Measurements from ENCODE around the gene BMERB1. TPM values are rescaled to one million over a fixed set of nuclear protein-coding genes. Genes with fewer than 3 reads are reported as not detected.

Gene BMERB1
- total and polyA plus RNA-seq, 9 of the 15 experiments (the other 6 are each of a cell fraction or from before 2014, with no cell fraction given): 0.29 to 2.9 (median 0.94) TPM

DNA sequence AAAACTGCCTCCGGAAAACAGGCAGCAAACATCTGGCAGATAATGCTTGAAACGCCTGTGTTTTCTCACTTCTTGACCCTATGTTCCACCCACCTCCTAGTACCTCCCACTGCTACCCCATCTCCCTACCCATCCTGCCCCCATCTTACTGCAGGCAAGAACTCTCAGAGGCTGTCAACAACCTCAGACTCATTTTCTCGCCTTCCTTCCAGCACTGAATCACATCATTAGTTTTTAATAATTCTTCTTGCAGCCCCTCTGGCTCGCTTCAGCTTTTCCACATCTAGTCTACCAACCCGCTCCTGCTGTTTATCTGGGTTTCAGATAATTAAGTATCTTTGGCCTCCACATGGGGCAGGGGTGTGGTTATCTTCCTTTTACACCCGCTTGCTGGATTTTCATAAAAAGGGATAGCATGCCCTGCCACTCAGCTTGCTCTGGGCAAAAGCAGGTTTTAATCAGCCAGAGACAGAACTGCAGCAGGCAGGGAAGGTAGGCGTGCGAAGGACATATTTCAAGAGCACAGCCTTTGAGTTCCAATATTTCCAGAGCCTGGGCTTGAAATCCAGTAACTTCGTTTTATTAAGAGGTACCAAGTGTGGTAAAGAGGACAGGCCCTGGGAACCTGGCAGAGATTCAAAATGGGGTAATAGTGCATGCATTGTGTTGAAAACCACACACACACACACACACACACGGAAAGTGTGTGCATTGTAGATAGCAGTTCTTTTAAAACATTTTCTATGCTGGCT, 87.5 kb downstream of the BMERB1 start (continued):
- TF ChIP-seq, protein P1, sequence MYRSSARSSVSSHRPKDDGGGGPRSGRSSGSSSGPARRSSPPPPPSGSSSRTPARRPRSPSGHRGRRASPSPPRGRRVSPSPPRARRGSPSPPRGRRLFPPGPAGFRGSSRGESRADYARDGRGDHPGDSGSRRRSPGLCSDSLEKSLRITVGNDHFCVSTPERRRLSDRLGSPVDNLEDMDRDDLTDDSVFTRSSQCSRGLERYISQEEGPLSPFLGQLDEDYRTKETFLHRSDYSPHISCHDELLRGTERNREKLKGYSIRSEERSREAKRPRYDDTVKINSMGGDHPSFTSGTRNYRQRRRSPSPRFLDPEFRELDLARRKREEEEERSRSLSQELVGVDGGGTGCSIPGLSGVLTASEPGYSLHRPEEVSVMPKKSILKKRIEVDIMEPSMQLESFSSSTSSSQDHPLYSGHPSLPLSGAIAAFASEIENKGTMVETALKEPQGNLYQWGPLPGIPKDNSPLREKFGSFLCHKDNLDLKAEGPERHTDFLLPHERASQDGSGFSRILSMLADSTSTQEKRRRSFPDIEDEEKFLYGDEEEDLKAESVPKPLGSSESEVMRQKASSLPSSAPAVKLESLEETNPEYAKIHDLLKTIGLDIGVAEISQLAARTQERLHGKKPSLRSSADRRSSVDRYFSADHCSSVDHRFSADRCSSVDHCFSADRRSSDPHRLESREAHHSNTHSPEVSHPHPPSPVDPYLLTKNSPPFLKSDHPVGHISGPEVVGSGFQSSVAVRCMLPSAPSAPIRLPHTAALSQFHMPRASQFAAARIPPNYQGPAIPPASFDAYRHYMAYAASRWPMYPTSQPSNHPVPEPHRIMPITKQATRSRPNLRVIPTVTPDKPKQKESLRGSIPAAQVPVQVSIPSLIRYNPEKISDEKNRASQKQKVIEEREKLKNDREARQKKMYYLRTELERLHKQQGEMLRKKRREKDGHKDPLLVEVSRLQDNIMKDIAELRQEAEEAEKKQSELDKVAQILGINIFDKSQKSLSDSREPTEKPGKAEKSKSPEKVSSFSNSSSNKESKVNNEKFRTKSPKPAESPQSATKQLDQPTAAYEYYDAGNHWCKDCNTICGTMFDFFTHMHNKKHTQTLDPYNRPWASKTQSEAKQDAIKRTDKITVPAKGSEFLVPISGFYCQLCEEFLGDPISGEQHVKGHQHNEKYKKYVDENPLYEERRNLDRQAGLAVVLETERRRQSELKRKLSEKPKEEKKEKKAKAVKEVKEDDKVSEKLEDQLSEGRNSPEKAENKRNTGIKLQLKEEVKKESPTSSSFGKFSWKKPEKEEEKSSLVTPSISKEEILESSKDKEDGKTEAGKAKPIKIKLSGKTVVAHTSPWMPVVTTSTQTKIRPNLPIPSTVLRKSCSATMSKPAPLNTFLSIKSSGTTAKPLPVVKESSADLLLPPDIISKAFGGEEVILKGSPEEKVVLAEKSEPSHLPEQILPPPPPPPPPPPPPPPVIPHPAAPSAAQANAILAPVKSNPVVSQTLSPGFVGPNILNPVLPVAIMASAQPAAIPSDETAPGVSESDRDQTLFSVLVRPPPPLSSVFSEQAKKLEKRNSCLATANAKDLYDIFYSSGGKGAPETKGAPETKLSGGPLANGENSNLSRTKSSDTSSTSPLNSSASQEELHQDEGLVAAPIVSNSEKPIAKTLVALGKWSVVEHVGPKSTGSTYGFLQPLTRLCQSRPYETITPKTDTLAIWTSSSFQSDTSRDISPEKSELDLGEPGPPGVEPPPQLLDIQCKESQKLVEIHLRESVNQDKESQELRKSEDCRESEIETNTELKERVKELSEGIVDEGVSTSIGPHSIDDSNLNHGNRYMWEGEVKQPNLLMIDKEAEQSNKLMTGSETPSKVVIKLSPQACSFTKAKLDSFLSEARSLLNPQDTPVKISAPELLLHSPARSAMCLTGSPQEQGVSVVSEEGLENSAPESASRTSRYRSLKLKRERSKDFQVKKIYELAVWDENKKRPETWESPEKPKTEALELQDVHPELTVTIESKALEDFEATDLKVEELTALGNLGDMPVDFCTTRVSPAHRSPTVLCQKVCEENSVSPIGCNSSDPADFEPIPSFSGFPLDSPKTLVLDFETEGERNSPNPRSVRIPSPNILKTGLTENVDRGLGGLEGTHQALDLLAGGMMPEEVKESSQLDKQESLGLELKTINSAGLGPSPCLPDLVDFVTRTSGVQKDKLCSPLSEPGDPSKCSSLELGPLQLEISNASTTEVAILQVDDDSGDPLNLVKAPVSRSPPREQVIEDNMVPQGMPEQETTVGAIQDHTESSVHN (IDR thresholded peaks at IDR 0.05; ENCODE audit: borderline replicate concordance in 1 of 2, low read depth in 1 of 2): no peak
- TF ChIP-seq ZNF133 (CRISPR knock-in tag; IDR thresholded peaks at IDR 0.05) (no peak), POLR3A (IDR thresholded peaks at IDR 0.05; ENCODE audit: borderline replicate concordance, extremely low read depth, insufficient read depth, insufficient read length) (no peak), FIP1L1 (IDR thresholded peaks at IDR 0.05; ENCODE audit: low read depth, low read length, poor library complexity, severe bottlenecking) (no peak), FOXJ3 (CRISPR knock-in tag; IDR thresholded peaks at IDR 0.05) (no peak), GATAD2B (IDR thresholded peaks at IDR 0.05; ENCODE audit: borderline replicate concordance) (no peak; the same call in 1 of the 2 replicates), ZBTB8A (IDR thresholded peaks at IDR 0.05; ENCODE audit: partially characterized antibody) (no peak), ZNF76 (CRISPR knock-in tag; IDR thresholded peaks at IDR 0.05; ENCODE audit: borderline replicate concordance) (no peak), FOS (IDR thresholded peaks at IDR 0.05; ENCODE audit: extremely low read depth, insufficient read length) (peak; percentile 0), CBX5 (IDR thresholded peaks at IDR 0.05; ENCODE audit: borderline replicate concordance, low read depth) (no peak), NONO (IDR thresholded peaks at IDR 0.05; ENCODE audit: low read depth in 2 of 2, low read length in 1 of 2) (no peak), PPARD (CRISPR knock-in tag; IDR thresholded peaks at IDR 0.05) (no peak), ZC3H8 (IDR thresholded peaks at IDR 0.05) (peak; percentile 25; the same call in 1 of the 2 replicates), YBX1 (IDR thresholded peaks at IDR 0.05) (no peak)
- TF ChIP-seq, protein P2, sequence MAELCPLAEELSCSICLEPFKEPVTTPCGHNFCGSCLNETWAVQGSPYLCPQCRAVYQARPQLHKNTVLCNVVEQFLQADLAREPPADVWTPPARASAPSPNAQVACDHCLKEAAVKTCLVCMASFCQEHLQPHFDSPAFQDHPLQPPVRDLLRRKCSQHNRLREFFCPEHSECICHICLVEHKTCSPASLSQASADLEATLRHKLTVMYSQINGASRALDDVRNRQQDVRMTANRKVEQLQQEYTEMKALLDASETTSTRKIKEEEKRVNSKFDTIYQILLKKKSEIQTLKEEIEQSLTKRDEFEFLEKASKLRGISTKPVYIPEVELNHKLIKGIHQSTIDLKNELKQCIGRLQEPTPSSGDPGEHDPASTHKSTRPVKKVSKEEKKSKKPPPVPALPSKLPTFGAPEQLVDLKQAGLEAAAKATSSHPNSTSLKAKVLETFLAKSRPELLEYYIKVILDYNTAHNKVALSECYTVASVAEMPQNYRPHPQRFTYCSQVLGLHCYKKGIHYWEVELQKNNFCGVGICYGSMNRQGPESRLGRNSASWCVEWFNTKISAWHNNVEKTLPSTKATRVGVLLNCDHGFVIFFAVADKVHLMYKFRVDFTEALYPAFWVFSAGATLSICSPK (IDR thresholded peaks at IDR 0.05; ENCODE audit: borderline replicate concordance): no peak
- TF ChIP-seq, protein P3, sequence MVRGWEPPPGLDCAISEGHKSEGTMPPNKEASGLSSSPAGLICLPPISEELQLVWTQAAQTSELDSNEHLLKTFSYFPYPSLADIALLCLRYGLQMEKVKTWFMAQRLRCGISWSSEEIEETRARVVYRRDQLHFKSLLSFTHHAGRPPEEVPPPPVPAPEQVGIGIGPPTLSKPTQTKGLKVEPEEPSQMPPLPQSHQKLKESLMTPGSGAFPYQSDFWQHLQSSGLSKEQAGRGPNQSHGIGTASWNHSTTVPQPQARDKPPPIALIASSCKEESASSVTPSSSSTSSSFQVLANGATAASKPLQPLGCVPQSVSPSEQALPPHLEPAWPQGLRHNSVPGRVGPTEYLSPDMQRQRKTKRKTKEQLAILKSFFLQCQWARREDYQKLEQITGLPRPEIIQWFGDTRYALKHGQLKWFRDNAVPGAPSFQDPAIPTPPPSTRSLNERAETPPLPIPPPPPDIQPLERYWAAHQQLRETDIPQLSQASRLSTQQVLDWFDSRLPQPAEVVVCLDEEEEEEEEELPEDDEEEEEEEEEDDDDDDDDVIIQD (CRISPR knock-in tag; IDR thresholded peaks at IDR 0.05): no peak

Measured in K562 (cell line).